GM03348 (cell line): ENCODE data around the gene BIVM.

ENCODE experiments used
- DNase-seq: peaks from one replicate; pipeline ENCODE4 v3.0.0; 2012; ENCODE audit warnings: low spot score

Gene BIVM

DNA sequence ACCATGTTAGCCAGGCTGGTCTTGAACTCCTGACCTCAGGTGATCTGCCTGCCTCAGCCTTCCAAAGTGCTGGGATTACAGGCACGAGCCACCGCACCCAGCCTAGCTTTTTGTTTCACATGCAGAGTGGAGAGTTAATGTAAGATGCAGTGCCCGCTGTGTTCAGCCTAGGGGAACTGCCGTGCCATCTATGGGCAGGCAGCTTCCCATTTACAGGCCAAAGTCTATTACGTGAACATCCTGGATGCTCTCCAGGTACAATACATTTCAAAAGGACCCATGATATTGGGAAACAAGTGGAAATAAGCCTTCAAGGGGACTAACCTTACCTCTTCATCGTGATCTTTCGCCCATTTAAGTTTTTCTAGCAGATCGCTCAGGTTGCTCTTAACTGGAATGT is 10.2 kb upstream of the BIVM start:
- DNase-seq: no peak

DNA sequence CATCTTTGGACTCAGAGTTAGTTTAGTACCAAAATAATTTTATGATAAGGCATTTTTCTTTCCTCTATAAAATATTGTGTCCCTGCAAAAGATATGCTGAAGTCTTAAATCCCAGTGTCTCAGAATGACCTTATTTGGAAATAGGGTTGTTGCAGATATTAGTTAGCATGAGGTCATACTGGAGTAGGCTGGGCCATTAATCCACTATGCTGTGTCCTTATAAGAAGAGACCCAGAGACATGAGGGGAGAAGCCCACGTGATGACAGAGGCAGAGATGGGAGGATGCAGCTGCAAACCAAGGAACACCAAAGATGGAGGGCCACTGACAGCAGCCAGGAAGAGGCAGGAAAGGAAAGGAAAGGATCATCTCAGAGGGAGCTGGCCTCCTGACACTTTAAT is 6.5 kb upstream of the BIVM start:
- DNase-seq: no peak

DNA sequence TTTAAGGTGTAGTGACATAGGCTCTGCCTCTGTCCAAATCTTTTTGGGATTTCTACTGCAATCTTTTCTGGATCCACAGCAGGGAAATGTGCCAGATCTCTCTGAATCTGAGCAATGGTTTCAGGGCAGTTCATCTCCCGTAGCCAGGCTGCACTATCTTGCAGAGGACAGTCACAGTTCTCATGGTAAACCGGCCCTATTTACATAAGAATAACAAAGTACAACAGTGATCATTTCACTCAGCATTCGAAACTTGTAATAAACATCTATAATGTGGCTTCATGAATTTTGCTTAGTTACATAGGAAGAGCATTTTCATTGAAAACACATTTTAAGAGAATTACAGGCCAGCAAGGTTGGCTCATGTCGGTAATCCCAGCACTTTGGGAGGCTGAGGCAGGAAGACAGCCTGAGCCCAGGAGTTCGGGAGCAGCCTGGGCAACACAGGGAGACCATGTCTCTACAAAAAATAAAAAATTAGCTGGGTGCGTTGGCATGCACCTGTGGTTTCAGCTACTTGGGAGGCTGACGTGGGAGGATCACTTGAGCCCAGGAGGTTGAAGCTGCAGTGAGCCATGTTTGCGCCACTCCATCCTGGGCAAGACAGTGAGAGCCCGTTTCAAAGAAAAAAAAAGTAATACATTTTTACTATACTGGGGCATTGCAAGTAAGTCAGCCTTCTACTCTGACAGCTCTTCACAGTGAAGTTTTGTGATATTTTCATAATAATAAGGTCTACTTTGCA is 5.1 kb upstream of the BIVM start:
- DNase-seq: no peak

DNA sequence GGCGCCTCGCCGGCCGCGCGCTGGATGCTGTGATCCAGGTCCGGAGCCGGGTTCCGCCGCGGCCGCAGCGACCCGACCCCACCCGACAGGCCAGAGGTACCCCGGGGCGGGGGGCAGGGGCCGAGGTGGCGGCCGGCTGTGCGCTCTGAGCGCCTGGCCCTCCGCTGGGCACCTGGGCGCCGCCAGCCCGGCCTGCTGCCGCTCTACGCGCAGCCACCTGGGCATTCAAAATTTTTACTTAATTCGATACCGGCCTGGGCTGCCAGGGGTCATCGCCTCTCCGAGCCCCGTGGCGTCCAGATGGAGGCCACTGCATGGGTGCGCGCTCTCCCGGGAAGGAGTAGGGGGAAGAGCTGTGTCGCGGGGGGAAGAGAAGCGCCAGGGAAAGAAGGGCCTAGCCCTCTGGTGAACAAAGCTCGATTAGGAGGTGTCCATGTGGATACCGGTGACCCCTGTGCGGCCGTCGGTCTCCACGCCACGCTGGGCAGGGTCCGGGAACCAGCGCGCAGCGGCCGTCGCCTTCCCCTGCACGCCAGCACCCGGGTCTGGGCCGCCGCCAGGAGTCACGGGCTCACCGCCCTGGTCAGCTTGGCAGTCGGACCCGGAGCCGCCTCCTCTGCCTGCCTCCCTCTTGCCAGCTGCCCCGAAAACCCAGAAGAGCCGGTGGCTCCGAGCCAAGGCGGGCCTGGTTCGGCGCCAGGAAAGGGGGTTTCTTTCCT is 666 bp downstream of the BIVM start:
- peak; percentile 55 for DNase-seq

DNA sequence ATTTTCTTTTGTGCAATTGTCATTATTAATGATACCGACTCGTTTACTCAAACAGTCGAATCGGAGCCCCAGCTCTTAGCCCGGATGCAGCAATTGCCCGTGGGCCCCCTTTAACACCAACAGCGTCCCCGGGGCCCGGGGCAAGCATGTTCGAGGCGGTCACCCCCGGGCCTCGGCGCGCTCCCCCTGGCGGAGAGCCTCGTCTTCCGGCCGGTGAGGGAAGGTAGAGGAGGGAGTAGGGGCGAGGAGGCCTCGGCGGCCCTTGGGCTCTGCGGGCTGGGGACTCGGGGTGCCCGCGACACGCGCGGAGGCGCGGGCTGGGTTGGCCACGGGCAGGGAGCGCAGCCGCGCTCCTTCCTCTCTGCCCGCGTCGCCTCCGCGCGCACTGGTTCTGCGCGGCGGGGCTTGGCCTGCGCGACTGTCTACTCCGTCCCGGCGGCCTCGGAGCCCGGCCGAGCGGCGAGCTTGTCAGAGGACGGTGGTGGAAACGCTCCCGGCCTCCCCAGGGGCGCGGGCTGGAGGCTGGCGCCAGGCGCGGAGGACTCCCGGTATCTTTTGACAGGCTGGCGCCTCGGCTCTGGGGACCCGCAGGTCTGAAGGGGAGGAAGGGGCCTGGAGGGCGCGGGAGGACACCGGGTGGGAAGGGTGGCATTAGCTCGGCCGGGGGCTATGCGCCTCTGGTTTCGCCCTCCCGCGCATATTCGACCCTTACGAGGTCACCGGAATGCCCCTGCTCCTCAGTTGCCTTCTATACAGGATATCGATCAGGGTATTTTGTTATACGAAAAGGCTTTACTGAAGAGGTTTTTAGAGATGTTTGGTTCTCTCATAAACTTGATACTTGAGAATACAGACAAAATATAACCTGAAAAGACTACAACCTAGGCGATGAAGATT is 1.5 kb downstream of the BIVM start:
- DNase-seq: peak; percentile 93

DNA sequence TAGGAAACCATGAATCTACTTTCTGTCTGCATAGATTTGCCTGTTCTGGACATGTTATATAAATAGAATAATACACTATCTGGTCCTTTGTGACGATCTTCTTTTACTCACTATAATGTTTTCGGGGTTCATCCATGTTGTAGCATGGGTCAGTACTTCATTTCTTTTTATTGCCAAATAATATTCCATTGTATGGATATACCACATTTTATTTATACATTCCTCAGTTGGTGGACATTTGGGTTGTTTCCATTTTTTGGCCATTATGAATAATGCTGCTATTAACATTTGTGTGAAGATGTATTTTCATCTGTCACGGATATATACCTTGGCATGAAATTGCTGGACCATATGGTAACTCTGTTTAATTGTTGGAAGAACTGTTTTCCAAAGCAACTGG is 6.8 kb downstream of the BIVM start:
- no peak for DNase-seq

DNA sequence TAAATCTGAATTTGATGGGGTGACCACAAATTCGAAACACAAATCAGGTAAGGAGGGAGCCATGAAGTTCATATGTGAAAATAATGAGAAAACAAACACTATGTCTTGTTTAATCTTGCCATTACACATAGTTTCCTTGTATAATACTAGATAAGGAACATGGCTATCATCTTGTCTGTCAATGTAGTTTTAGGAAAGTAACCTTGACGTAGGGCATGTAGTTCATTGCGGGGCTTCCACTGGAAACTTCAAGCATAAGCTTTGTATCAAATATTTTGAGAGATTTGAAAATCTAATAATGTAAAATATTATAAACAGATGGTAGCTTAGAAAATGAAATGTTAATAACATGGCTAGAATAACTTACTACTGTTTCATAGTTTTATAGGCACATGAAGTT is 8.8 kb downstream of the BIVM start:
- DNase-seq: no peak

DNA sequence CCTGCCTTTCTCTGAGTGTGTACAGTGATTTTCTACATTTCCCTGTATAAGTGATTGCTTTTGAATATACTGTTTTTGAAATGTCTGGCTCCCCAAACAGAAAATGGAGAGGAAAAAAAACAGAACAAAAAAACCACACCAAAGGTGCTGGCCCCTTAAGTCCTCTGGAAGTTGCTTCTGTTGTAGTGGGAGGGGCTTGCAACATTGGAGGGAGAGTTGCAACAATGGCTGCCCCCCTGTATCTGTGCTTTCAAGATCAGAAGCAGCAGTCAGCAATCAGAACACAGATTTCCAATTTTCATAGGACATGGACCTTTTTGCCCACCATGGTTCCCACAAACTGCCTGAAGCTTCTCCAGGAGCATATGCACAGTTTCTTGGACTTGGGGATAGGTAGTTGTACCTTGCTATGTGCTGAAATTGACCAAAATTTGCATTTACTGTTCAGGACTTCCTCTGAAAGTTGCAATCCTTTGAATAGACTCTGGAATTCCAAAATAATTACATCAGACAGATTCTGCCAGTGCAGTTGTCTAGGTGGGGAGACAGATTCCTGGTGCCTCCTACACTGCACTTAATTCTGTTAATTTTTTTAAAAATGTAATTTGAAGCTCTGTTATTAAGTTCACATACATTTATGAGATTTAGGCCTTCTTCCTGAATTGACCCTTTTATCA is 13.8 kb downstream of the BIVM start:
- peak; percentile 50 for DNase-seq

DNA sequence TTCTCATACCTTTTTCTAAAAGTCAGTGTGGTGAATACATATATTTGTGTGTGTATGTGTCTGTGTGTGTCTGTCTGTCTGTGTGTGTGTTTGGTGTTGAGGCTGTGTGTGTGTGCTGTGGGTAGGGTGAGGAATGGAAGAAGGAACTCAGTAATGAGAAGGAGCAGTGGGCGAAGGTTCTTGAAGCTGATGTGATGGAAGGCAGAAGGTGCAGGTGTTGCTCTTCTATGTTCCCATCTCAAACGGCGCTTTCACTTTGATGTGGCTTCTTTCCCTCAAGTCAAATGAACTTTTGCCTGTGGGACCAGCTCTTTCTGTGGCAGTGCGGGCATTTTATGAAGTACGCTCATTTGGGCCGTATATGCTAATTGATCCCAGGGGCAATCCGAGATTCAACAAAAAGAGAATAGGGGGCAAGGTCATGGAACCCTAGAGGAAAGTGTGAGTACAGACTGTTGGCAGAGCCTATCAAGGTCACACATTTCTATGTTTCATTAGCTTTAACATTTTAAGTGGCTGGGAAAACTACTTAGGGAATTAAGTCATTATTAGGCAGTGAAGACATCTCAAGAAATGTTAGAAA is 15.2 kb downstream of the BIVM start:
- no peak for DNase-seq

DNA sequence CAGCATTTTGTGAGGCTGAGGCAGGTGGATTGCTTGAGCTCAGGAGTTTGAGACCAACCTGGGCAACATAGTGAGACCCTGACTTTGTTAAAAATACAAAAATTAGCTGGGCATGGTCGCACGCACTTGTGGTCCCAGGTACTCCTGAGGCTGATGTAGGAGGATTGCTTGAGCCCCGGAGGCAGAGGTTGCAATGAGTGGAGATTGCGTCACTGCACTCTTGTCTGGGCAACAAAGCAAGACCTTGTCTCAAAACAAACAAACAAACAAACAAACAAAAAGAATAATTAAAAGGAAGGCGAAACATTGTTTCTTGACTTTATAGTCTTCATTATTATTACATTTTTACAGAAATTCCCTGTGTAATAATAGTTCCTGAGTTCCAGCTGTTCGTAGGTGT is 15.9 kb downstream of the BIVM start:
- DNase-seq: no peak

DNA sequence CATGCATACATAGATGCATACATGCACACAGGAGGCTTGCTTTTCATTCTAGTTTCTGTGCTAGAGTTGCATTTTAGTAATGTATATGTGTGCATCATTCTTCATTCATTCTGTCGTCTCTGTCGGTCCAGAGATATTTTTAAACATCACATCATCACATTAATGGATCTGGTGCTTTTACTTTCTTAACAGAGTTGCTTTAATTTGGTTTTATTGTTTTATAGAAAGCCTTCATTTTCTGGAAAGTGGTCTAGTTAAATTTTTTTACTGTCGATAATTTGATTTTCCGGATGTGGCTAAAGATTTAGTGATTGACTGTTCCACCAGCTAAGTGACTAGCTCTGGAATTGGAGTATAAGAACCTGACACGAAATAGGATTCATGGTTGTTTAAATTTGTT is 16.9 kb downstream of the BIVM start:
- DNase-seq: no peak

DNA sequence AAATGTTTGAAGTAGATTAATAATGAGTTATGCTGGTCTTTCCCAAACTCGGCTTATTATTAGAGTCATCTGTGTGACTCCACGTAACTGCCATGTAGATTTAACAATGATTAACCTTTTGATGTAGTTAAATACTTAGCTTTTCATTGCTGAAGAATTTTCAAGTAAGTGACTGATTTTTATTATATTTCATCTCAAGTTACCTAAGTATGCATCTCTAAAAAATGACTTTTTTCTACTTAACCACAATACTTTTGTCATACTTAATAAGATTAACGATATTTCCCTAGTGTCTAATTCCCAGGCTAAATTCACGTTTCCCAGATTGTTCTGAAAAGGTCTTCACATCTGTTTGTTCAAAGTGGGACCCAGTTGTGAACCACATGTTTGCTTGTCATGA is 17.8 kb downstream of the BIVM start:
- no peak for DNase-seq

DNA sequence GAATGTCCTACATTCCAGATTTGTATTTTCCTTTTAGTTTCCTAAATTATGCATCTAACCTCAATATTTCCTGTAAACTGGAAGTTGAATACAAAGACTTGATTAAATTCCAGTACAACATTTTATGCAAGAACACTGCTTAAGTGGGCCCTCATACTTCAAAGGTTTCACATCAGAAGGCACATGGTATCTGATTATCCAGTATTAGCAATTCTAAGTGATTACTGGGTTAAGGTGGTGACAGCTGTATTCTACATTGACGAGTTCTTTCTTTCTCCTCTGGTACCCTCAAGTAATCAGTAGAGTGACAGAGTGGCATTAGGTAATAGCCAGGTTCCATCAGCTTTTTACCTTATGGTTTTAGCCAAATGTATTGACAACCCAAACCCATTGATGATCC is 18.3 kb downstream of the BIVM start:
- no peak for DNase-seq

DNA sequence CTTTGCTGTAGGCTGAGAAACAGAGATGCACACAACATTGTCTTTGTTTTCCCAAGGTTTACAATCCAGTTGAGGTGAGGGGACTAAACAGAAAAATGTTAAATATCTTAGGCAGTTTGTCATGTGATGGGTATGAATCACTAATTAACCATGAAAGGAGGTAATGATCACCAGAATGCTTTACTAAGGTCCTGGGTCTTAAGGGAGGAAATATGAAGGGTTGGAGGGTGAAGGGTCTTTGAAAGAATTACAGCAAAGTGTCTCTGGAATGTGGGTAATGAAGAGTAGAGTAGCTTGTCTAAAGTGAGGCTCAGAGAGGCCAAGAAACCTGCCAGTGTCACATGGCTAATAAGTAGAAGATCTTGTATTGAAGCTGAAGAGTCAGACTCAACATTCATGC is 19.0 kb downstream of the BIVM start:
- DNase-seq: no peak

DNA sequence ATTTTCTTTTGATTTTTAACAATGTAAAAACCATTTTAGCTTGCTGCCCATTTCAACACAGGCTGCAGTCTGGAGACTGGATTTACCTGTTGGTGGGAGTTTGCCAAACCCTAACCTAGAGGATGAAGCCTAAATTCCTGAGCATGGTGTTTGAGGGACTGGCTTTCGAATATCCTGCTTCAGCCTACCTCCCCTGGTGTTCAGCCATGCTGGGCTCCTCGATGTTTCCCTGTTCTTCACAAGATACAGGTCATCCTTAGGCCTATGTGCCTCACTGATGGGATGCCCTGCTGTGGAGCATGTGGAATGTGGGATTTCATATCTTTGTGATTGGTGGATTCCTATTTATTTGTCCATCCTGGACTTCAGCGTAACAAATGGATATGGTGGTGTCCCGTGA is 26.5 kb downstream of the BIVM start:
- DNase-seq: no peak

DNA sequence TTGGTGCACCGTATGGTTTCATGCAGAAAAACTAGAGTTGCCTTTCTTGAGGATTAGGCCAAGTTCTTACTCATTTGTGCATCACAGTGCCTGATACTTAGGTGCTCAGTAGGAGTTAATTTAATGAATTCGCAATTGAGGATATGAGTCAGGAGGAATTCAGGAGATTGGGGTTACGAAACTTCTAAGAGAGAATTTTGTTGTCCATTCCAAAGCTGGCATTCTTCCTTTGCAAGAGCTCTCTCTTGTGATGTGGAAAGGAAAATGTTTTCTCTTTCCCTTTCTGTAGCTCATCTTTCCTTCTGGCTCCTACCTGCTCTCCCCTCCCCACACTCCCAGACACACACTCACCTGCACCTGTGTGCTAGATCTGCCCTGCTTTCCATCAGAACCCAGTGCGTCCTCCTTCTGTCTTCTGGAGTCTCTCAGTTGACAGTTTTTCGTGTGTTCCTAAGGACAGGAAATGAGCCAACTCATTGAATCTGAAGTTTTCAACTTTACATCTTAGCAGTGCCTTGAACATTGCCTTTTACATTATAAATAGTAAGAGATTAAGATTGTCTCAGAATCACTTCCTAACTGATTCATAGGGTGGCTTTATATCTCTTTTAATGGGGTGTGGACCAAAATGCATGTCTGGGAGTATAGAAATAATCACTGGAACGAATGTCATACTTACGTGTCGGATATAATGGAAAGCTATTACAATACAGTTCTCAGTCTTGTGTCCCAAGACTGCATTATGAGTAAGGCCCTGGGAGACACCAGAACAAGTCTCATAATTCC is 27.2 kb downstream of the BIVM start:
- DNase-seq: peak; percentile 84

DNA sequence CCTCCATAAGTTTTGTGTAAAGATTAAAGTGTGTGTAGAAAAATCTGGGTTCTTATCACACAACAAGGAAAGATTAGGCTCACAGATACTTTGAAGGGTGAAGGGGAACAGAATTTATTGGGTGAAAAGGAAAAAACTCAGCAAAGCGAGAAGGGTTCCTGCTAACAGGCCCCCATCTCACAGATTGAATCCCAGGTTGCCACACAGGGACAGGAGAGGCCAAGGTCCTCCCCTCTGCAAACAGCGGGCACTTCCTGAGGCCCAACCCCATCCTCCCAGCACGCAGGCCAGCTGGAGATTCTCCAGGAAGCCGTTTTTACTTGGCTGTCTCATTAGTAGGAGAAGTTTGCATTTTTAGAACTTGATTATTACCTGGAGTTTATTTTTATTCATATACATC is 31.7 kb downstream of the BIVM start:
- peak; percentile 32 for DNase-seq

DNA sequence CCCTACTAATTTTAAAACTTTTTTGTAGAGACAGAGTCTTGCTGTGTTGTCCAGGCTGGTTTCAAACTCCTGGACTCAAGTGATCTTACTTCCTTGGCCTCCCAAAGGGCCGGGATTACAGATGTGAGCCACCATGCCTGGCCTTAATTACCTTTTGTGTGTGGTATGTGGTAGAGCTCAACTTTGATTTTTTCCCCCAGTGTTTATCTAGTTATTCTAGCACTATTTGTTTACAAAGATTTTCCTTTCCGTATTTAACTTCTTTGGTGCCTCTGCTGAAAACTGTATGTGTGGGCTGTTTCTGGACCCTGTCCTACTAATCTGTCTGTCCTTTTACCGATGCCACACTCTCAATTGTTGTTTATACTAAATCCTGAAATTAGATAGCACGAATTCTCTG is 37.6 kb downstream of the BIVM start:
- DNase-seq: no peak

DNA sequence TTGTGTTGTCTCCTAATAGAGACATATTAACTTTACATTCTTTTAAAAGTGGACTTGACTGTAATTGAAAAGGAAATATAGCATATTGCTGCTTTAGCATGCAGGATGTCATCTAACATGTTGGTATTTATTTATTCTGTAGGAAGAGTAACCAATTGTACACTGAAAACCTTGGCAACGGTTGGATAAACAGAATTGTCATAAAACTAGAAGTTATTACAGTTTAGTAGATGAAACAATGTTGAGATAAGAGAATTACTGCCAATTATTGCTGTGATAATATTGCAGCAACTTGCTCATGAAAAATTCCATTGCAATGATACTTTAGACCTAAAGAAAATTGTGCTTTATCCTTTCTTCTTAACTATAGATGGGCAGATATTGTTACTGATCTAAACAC is 39.4 kb downstream of the BIVM start:
- no peak for DNase-seq

DNA sequence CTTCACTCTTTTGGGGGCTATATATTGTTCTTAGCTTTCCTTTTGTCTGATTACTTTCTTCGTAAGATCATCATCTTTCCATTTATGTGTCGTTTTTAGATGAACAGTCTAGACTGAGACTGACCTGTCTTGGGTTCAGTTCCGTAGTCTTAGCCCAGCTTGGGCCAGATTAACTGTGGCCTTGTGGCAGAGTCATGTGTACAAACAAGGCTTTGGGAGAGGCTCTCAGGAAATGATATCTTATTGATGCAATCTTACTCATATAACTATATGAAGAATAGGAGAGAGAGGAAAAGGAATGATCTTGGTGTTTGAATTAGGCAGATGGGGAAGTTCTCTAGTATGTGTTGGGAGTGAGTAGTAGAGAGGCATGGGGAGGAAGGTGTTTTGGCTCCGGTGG is 40.1 kb downstream of the BIVM start:
- DNase-seq: no peak

DNA sequence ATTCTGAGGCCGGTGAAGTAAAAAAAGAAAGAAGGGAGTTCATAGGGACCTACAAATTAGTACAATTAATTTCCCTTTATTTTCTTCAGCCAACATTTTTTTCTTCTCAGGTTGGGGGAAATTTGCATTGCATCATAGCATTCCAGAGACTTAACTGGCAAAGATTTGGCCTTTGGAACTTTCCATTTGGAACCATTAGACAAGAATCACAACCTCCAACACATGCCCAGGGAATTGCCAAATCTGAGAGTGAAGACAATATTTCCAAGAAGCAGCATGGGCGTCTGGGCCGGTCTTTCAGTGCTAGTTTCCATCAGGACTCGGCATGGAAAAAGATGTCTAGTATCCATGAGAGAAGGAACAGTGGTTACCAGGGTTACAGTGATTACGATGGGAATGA is 40.5 kb downstream of the BIVM start:
- DNase-seq: peak; percentile 28
